OCI-M2 (cell line): Measurements from ENCODE around the gene AUTS2.

ENCODE experiments used
- DNase-seq: peaks from one replicate; lab custom pipeline; 2025; ENCODE audit not compliant: unreplicated experiment; lab: John Stamatoyannopoulos, UW

Gene AUTS2

GRCh38 chr7:70741666-70742065, 1143.4 kb downstream of the AUTS2 start:
- DNase-seq, result no peak

GRCh38 chr7:70743531-70744325, 1145.5 kb downstream of the AUTS2 start:
- no peak for DNase-seq

- DNase-seq, result no peak
Measured at GRCh38 chr7:70744492-70744891, 1146.2 kb downstream of the AUTS2 start.

GRCh38 chr7:70749831-70750230, 1151.6 kb downstream of the AUTS2 start:
- DNase-seq, result no peak

DNA sequence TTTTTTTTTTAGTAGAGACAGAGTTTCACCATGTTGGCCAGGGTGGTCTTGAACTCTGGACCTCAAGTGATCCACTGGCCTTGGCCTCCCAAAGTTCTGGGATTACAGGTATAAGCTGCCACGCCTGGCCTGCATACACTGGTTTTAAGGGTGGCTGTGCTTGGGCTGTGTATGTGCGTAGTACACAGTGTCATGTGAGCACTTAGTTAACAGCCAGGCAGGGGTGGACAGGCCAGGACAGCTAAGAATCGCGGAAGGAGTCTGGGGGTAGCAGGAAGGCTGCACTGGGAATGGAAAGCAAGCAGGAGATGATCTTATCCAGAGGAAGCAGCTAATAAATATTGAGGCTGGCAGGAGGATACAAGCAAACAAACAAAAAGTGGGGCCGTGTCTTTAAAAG, 1153.6 kb downstream of the AUTS2 start:
- DNase-seq, result no peak

GRCh38 chr7:70752794-70753241, 1154.5 kb downstream of the AUTS2 start:
- DNase-seq, result no peak

GRCh38 chr7:70756789-70757188, 1158.5 kb downstream of the AUTS2 start:
- DNase-seq, result no peak

DNA sequence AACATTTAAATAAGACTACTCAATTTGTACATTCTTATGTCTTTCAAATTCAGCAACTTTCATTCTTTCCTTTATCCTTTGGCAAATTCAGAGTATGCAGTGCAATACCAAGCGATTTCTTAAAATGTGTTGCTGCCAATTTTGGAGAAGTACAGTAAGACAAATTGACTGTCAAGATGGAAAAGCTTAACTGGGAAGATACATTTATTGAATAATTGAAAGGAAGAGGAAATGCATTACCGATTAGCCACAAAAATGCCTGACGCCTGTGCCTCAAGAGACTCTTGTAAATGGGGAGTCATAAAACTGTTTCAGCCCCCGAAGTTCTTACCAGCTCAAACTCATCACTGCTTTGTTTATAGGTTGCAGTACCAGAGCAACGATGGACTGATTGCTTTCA, 1160.4 kb downstream of the AUTS2 start:
- no peak for DNase-seq

GRCh38 chr7:70759674-70760073, 1161.4 kb downstream of the AUTS2 start:
- no peak for DNase-seq

DNA sequence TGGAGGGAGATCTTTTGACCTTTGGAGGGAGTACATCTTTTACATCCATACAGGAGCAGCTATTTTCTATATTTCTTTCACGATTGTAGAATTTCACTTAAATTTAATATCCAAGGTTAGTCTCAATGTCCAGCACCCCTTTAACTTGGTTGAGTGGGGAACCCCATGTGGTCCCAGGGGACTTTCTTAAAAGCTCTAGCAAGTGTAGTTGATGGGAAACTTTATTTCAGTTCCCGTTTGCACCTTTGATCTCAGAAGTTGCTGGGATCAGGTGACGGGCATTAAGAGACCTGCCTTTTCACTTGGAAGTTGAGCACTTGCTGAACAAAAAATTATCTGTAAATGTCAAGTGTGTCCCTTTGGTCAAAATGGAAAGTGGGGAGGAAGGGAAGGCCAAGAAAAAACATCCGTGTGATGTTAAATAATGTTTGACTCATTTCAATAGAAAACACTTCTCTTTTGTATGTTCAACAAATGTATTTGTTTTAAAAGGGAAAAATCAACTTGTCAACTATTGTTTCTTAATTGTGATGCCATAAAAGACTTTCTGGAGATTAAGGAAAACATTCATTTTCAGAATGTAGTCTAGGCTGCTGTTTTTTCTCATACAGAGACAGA, 1163.5 kb downstream of the AUTS2 start:
- DNase-seq, result no peak

- DNase-seq, result no peak
Measured at GRCh38 chr7:70762696-70763095, 1164.4 kb downstream of the AUTS2 start.

DNA sequence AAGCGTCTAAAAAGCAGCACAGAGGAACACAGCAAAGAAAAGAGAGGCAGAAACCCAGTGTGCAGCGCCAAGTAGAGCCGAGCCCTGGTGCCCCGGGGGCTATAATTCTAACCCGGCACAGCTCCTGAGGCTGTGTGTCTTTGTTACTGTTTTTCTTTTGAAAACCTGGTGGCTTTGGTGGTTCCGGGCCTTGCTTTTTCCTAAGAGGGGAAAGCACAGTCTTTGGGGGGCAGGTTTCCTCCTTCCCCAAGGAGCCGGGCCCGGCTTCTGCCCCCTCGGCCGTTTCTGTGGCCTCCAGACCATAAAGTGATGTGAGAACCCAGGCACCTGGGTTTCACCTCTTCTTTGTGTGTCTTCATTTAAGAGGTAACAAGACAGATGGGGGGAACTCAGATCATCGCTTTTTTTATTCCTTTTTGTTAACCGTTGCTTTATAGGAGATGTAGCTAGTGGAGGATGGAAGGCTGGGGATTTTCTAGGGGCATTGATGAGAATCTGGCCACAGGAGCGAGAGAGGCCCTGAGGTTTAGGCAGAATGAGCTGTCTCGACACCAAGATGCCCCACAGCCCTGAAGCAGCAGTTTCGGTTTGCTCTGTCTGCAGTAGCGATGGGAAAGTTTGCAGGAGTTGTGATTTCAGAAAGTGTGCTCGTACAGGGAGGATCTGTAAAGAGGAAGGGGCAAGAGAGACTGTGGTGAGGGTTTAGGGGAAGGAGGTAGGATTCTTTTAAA, 1165.9 kb downstream of the AUTS2 start:
- no peak for DNase-seq

DNA sequence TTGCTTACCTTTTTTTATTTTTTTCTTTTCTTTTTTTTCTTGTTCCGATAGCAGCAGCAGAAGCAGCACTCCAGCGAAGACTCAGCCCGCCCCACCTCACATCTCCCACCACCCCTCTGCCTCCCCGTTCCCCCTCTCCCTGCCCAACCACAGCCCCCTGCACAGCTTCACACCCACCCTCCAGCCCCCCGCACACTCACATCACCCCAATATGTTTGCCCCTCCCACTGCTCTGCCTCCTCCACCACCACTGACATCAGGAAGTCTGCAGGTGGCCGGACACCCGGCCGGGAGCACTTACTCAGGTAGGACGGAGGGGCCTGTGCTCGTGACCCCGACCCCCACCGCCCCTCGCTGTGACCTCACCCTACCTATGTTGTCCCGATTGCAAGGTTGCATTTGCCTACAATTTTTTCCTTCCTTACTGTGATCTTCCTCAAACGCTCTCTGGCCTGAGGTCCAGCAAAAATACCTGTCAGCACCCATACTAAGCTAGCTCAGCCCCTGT, 1166.5 kb downstream of the AUTS2 start:
- no peak for DNase-seq

- no peak for DNase-seq
Measured at GRCh38 chr7:70765651-70766050, 1167.4 kb downstream of the AUTS2 start.

DNA sequence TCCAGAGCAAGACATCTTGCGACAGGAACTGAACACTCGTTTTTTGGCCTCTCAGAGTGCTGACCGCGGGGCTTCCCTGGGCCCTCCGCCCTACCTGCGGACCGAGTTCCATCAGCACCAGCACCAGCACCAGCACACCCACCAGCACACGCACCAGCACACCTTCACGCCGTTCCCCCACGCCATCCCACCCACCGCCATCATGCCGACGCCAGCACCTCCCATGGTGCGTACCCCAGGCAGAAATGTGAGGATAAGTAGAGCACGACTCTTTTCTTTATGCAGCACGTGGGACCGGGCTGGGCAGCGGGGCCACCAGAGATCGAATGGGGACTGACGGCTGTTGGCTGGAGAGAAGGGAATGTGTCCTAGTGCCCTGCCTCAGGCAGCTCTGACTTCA, 1167.8 kb downstream of the AUTS2 start:
- DNase-seq, result no peak

- no peak for DNase-seq
Measured at GRCh38 chr7:70766694-70767093, 1168.4 kb downstream of the AUTS2 start.

GRCh38 chr7:70770154-70770553, 1171.9 kb downstream of the AUTS2 start:
- DNase-seq, result no peak

GRCh38 chr7:70771451-70771850, 1173.2 kb downstream of the AUTS2 start:
- no peak for DNase-seq

DNA sequence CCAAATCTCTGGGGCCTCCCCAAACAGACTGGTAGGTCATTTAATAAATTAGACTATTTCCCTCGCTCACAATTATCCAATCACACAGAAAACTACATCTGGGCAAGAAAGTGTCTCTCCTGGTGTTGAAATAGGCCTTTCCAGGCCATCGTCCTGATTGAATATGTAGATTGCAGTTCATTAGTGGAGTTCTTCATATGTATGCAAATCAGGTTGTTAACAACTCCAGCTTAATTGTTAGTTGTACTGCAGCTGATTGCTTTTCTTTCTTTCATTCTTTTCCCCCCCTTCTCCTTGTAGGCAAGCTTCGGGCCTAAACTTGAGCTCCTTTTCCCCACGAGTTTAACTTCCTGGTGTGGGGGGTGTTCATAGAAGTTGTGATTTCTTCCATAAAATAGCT, 1174.6 kb downstream of the AUTS2 start:
- DNase-seq, result no peak

GRCh38 chr7:70773406-70773805, 1175.1 kb downstream of the AUTS2 start:
- no peak for DNase-seq

DNA sequence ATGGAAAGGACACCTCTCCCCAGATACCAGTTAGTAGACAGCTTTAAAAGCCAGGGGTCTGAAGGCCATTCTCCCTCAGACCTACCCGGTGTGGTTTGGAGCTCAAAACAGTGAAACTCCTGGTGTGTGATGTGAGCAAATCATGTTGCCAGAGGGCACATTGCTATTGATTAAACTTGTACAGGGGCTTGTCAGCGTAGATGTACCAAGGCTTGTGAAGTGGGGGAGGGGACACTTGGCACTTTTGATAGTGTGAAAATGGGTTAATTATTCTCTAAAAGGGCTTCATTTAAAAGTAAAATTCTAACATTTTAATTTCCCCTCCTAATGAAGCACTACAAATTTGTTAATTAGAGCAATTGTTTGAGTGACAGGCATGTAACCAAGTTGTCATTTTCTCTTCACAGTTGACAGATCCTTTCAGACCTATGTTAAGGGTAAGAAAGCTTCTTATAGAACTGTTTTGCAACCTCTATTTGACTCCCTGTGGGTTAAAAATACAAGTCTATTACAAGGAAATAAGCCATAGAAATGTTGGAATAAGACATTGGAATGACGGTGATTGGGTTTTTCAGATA, 1176.8 kb downstream of the AUTS2 start:
- no peak for DNase-seq
